Activated naive CD4-positive, alpha-beta T cell treated with anti-CD3 and anti-CD28 coated beads for 36 hours (primary cell): ENCODE results near the gene EML2. TPM values are rescaled to one million over a fixed set of nuclear protein-coding genes. Genes with fewer than 3 reads are reported as not detected.
A peak's percentile ranks its signal among the peaks of the same experiment; 100 is the strongest.

Experiments used
- CTCF ChIA-PET: fragments of 350-600 bp; sonication (Branson Sonifier 250); formaldehyde crosslinking; loops from one replicate; lab custom pipeline; 2021; ENCODE audit warnings: antibody characterized with exemption; lab: Charles Lee
- DNase-seq: peaks from one replicate; pipeline ENCODE4 v3.0.0-alpha.2; 2020
- H3K27ac Mint-ChIP-seq: one replicate; pipeline ENCODE4 v1.8.0; 2021; ENCODE audit warnings: mild to moderate bottlenecking, mixed read lengths
- H3K27me3 Mint-ChIP-seq: one replicate; pipeline ENCODE4 v1.8.0; 2021; ENCODE audit warnings: low read depth, mixed read lengths
- H3K36me3 Mint-ChIP-seq: one replicate; pipeline ENCODE4 v1.8.0; 2021; ENCODE audit warnings: low read depth, mixed read lengths
- H3K4me1 Mint-ChIP-seq: one replicate; pipeline ENCODE4 v1.8.0; 2021; ENCODE audit warnings: low read depth, mixed read lengths
- H3K4me3 Mint-ChIP-seq: one replicate; pipeline ENCODE4 v1.8.0; 2021; ENCODE audit warnings: mild to moderate bottlenecking, moderate library complexity, mixed read lengths
- H3K9me3 Mint-ChIP-seq: one replicate; pipeline ENCODE4 v1.8.0; 2021; ENCODE audit warnings: mixed read lengths
- intact Hi-C: fragments of 100-400 bp; cut with micrococcal nuclease; formaldehyde crosslinking; loops from one replicate; pipeline ENCODE4 v1.15.1; 2023
- total RNA-seq, 2 experiments: library from RNA; stranded (reverse); gene quantifications; one replicate each; pipeline ENCODE4 v1.2.3, GENCODE V29; 2021

The EML2 gene
- total RNA-seq, 2 experiments from 2014 or later: 145 to 159 TPM

DNA sequence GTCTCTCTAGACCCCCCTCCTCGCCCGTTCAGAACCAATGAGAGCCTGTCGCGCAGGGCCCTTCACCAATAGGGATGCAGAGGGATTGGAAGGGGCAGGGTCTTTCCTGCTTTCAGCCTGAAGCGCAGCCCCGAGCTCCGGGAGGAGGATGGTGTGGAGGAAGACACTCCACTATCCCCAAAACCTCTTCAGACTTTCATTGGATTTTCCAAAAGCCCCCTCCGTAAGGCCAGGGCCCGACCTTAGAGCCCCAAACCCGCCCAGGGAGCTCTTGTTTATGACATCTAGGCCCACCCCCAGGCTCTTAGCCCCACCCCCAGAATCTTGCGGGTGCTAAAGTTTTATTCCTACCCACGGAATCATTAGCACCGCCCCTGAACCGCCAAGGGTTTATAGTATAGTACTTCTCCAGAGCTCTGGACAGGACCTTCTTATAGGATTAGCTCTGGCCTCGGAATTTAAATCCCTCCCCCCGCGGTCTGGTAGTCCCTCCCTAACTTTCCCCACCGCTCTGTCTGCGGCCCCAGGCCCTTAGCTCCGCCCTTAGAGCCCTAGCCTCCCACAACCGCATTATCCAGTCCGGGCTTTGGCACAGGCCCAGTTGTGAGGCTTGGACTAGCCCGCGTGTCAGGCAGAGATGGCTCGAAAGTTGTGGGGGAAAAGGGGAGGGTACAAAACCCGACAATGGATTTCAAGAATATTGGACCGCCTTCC lies 6.6 kb upstream of the EML2 start:
- Mint-ChIP-seq H3K36me3 (peaks cover 5% of the 10 kb centered on the region), H3K27ac (peak overlapping the region; percentile 63), H3K4me3 (peak overlapping the region; percentile 78), H3K4me1 (peaks cover 31% of the 10 kb centered on the region), H3K27me3 (peaks cover 3% of the 10 kb centered on the region), H3K9me3 (no peaks in the 10 kb centered on the region)
- DNase-seq: peak; percentile 88
- CTCF ChIA-PET: interaction anchor here (1.0 to 2.9 kb wide), 3 partner anchors 87 to 151 kb away, joined by 3 to 8 read pairs (median 5); partner anchors contain the start of gene SIX5
- intact Hi-C loops: loop anchor here (10.0 kb wide), 1 partner anchor 201 kb away; no protein-coding TSS in a partner anchor

DNA sequence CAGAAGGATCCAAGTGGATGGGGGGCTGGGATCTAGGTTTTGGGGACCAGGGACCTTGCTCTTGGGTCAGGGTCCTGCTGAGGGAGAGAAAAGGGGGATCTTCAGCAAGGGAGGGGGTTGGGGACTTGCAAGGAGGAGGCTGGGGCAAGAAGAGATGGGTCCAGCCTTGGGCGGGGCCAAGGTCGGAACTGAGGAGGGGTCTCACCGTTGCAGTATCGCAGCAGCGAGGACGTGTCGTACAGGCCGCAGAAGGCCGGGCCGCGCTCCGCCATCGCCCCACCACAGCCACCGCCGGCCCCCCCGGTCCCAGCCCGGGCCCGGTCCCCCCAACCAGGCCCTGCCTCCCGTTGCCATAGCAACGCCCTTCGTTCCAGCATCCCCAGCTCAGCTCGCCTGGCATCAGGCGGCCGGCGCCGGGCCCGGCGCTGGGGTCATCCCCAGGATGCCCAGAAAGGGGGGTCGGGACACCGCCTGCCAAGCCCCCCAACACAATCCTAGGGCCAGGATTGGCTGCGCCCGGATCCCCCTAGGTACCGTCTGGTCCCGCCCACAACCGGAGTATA lies 6.0 kb upstream of the EML2 start:
- CTCF ChIA-PET: interaction anchor here (1.0 to 2.9 kb wide), 2 partner anchors 87 to 150 kb away, joined by 3 to 8 read pairs; no protein-coding TSS in a partner anchor
- peak overlapping the region; percentile 78 for H3K4me3 Mint-ChIP-seq
- no peaks in the 10 kb centered on the region for H3K9me3 Mint-ChIP-seq
- DNase-seq: peak; percentile 37
- H3K36me3 Mint-ChIP-seq: peaks cover 7% of the 10 kb centered on the region
- H3K27ac Mint-ChIP-seq: no peak overlapping the region
- H3K4me1 Mint-ChIP-seq: peaks cover 34% of the 10 kb centered on the region
- peaks cover 3% of the 10 kb centered on the region for H3K27me3 Mint-ChIP-seq
- intact Hi-C loops: loop anchor here (10.0 kb wide), 1 partner anchor 200 kb away; no protein-coding TSS in a partner anchor

DNA sequence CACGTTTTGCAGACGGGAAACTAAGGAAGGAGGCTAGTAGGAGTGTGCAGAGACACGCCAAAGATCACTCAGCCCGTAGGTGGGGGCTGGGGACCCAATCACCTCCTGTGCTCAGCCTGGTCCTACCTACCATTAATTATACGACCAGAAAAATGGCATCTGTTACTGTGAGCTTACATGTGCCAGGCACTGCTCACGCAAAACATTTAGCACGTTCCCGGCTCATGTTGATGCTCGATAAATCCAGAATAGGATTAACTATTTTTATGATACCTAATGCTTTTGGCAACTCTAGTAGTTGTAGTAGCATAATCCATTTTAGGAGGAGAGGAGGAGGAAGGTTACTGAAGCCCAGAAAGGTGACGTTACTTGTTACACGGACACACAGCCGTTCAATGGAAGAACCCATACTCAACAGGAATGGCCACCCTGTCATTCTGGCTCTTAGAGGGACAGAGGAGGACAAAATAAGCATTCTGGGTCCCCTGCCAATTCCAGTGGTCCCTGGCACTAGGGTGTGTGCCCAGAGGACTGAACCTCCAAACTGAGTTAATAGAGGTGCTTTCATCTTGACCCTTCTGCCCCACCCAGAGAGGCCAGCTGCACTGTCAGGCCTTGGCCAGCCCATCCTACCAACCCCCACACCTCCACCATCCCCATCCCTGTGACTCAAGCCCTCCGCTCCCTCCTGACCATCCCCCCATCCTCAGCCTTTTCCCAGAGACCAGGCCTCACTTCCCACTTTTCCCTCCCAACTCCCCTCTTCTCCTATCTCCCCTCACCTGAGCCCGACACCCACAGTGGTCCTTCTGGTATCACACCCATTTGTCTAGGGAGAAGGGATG lies 5.0 kb upstream of the EML2 start:
- Mint-ChIP-seq H3K27ac (peak overlapping the region; percentile 99), H3K4me3 (peak overlapping the region; percentile 65), H3K27me3 (peaks cover 3% of the 10 kb centered on the region), H3K9me3 (no peaks in the 10 kb centered on the region), H3K36me3 (peaks cover 10% of the 10 kb centered on the region), H3K4me1 (peaks cover 37% of the 10 kb centered on the region)
- intact Hi-C loops: loop anchor here (1.0 to 10.0 kb wide), 7 partner anchors 30 to 199 kb away; partner anchors contain the start of genes RTN2 and VASP
- CTCF ChIA-PET: interaction anchor here (0.6 to 2.9 kb wide), 9 partner anchors 10 to 205 kb away, joined by 3 to 10 read pairs (median 5); no protein-coding TSS in a partner anchor
- DNase-seq: no peak

DNA sequence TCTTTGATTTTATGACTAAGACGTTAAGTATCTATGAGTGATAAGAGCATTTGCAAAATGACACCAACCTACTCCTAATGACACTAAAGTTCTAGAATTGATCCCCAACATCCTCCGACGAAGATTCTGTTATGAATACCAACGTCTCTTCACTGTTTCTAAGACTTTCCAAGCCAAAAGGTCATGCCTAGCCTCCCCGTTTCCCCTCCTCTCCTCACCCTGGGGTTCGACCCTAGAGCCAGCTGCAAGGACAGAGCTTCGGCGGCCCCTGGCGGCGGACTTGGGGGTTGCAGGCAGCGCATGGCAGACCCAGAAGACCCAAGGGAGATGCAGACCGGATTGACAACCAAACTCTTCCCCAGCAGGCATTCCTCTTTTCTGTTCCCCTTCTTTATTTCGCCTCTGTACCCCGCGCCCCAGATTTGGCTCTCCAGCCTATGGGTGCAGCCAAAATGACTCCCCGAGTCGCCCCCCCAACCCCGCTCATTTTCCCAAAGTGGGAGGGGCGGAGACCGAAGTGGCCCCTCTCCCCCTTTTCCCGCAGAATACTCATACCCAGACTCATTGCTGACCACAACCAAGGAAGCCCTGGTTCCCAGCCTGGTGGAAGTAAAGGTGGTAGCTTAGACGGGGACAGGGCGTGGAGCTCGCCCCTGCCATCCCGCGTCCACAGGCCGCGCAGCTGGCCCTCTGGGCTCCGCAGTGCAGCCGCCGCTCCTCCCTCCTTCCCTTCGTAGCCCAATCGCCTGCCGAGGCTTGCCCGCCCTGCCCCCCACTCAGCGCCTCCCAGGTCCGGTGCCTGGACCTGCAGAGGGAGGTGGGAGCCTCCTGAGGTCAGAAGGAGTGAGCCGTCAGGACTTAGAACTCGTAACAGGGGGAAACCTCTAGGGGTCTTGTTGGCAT lies 4.1 kb upstream of the EML2 start:
- peaks cover 3% of the 10 kb centered on the region for H3K27me3 Mint-ChIP-seq
- H3K36me3 Mint-ChIP-seq: peaks cover 16% of the 10 kb centered on the region
- H3K9me3 Mint-ChIP-seq: no peaks in the 10 kb centered on the region
- H3K4me3 Mint-ChIP-seq: peak overlapping the region; percentile 65
- peak overlapping the region; percentile 99 for H3K27ac Mint-ChIP-seq
- H3K4me1 Mint-ChIP-seq: peaks cover 46% of the 10 kb centered on the region
- CTCF ChIA-PET: interaction anchor here (0.5 to 2.9 kb wide), 18 partner anchors 9 to 726 kb away, joined by 3 to 38 read pairs (median 4); no protein-coding TSS in a partner anchor
- peak; percentile 98 for DNase-seq
- intact Hi-C loops: loop anchor here (1.0 to 10.0 kb wide), 7 partner anchors 29 to 198 kb away; partner anchors contain the start of genes RTN2 and VASP

DNA sequence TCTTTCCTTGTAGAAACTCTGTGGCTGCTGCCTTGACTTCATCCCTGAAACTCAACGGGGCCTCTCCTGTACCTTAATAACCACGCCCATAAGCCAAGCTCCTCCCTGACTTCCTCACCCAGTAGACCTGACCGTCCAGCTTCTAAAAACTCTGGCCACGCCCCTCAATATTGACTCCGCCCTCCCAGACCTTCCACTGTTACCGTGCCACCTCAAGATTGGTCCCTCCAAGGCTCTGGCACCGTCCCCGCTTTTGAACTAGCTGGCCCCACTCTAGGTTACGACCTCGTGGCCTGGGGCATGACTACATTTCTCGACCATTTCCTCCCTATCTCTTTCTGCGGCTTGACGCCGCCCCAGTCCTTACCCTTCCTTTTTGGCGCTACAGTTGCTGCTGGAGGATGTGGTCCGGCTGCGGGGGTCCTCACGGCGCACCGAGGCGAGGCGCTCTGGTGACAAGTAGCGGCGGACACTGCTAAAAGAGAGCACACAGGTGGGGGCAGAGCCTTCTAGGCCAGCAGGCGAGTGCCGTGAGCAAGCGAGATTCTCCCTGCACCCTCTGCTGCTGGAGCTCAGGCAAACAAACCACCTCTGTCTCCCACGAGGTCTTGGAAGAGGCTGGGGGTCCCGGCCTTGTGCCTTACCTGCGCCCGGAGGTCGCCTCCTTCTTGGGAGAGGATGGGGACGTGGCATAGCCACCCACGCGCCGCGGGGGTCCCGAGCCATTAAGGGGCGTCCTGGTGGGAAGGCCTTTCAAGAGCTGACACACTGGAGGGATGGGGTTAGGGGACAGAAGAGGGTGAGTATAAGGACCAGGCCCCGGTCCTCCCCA lies 2.3 kb upstream of the EML2 start:
- Mint-ChIP-seq H3K4me3 (peak overlapping the region; percentile 99), H3K9me3 (no peaks in the 10 kb centered on the region), H3K27ac (peak overlapping the region; percentile 99), H3K36me3 (peaks cover 23% of the 10 kb centered on the region), H3K27me3 (peaks cover 3% of the 10 kb centered on the region), H3K4me1 (peaks cover 46% of the 10 kb centered on the region)
- CTCF ChIA-PET: interaction anchor here (0.5 to 2.5 kb wide), 23 partner anchors 10 to 222 kb away, joined by 3 to 38 read pairs (median 6); partner anchors contain the start of genes QPCTL, SNRPD2 and SYMPK
- intact Hi-C loops: loop anchor here (1.0 to 10.0 kb wide), 8 partner anchors 11 to 197 kb away; partner anchors contain the start of genes OPA3, QPCTL and RTN2
- peak; percentile 96 for DNase-seq

DNA sequence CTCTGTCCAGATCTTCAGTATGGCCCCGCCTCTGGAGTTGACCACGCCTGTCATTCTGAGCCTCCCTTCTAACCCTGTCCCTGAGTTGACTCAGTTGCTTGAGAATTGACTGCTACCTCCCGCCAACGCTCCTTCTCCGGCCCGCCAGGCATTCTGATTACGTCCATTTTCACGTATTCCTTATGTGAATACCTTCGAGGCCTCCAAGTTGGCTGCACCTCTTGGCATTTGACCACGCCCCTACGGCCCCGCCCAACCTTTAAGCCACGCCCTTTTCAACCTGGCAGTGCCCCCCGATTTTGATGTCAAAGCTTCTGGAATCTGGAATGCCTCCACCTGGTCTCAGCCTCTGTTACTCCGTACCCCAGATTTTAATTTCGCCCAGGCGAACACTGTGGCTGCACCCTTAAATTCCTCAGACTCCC lies 1.7 kb upstream of the EML2 start:
- Mint-ChIP-seq H3K9me3 (no peaks in the 10 kb centered on the region), H3K27ac (peak overlapping the region; percentile 99)
- intact Hi-C loops: loop anchor here (10.0 kb wide), 1 partner anchor 196 kb away; no protein-coding TSS in a partner anchor

DNA sequence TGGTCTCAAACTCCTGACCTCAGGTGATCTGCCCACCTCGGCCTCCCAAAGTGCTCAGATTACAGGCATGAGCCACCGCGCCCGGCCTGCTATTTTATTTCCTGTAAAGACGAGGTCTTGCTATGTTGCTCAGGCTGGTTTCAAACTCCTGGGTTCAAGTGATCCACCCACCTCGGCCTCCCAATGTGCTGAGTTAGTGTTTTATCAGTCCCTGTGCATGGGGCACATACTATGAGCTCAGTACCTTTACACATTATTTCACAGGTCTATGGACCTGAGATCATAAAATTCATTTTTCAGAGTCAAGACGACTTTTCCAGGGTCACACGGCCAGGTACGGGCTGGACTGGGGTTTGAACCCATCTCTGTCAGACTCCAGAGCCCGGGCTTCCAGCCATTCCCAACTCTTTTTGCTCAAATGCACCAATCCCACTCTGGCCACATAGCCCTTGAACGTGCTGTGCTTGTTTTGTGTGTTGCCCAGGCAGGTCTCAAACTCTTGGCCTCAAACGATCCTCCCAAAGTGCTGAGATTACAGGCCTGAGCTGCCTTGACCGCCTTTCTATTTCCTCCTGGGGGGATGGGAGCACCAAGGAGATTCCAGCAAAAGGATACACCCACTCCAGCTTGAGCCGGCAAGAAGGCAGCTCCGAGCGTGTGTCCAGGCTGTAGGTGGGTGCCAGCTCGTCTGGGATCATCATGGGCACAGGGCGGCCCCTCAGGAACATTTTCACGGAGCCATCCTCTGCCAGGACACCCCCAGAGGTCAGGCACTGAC lies 1.1 kb downstream of the EML2 start:
- intact Hi-C loops: no loop called here
- peak overlapping the region; percentile 92 for H3K4me3 Mint-ChIP-seq
- no peaks in the 10 kb centered on the region for H3K9me3 Mint-ChIP-seq
- CTCF ChIA-PET: interaction anchor here (0.9 to 1.0 kb wide), 2 partner anchors 15 to 80 kb away, joined by 3 to 4 read pairs; no protein-coding TSS in a partner anchor
- H3K27me3 Mint-ChIP-seq: no peaks in the 10 kb centered on the region
- no peak overlapping the region for H3K27ac Mint-ChIP-seq
- H3K36me3 Mint-ChIP-seq: peaks cover 33% of the 10 kb centered on the region
- no peak for DNase-seq
- H3K4me1 Mint-ChIP-seq: peaks cover 28% of the 10 kb centered on the region

More for the DNA sequence above, 1.7 kb upstream of the EML2 start:
- Mint-ChIP-seq H3K4me3 (peak overlapping the region; percentile 99), H3K36me3 (peaks cover 28% of the 10 kb centered on the region), H3K4me1 (peaks cover 42% of the 10 kb centered on the region), H3K27me3 (peaks cover 3% of the 10 kb centered on the region)
- CTCF ChIA-PET: interaction anchor here (1.0 to 2.5 kb wide), 9 partner anchors 9 to 125 kb away, joined by 3 to 38 read pairs (median 7); partner anchors contain the start of genes QPCTL and SNRPD2
- peak; percentile 72 for DNase-seq

DNA sequence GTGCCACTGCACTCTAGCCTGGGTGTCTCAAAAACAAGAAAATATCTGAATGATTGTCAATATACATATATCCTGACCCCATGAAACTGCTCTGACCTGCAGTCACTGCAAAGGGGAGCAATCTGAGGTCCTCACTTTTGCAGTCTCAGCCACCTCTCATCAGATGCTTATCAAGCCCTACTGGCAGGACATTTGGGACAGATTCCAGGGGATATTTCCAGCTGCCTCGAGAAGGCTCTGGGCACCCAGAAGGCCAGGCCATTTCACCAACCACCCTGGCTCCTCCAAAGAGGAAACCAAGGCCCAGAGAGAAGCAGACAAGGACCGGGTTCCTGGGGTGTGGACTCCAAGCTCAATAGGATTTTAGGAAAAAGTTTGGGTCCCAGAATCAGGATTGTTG lies 2.3 kb downstream of the EML2 start:
- no peak for DNase-seq
- peak overlapping the region; percentile 34 for H3K4me3 Mint-ChIP-seq
- CTCF ChIA-PET: interaction anchor here (0.6 to 0.7 kb wide), 3 partner anchors 31 to 514 kb away, joined by 3 to 4 read pairs (median 3); no protein-coding TSS in a partner anchor
- intact Hi-C loops: no loop called here
- H3K4me1 Mint-ChIP-seq: peaks cover 31% of the 10 kb centered on the region
- H3K9me3 Mint-ChIP-seq: no peaks in the 10 kb centered on the region
- peaks cover 40% of the 10 kb centered on the region for H3K36me3 Mint-ChIP-seq
- H3K27ac Mint-ChIP-seq: no peak overlapping the region
- H3K27me3 Mint-ChIP-seq: no peaks in the 10 kb centered on the region

DNA sequence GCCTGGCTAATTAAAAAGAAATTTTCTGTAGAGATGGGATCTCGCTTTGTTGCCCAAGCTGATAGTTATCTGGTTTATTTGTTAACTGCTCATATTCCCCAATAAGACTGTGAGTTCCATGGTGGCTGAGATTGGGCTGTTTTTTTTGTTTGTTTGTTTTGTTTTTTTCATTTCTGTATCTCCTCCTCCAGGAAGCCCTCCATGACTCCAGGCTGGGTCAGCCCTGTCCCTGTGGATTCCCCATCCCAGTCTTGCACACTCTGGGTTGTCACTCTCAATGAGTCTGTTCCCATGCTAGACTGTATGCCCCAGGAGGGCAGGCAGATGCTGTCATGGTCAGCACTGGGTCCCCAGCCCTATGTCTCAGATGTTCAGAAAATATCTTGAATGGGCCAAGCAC lies 2.9 kb downstream of the EML2 start:
- H3K4me3 Mint-ChIP-seq: no peak overlapping the region
- peaks cover 30% of the 10 kb centered on the region for H3K4me1 Mint-ChIP-seq
- no peak for DNase-seq
- H3K27ac Mint-ChIP-seq: no peak overlapping the region
- H3K27me3 Mint-ChIP-seq: no peaks in the 10 kb centered on the region
- H3K9me3 Mint-ChIP-seq: no peaks in the 10 kb centered on the region
- CTCF ChIA-PET: interaction anchor here (0.6 kb wide), 1 partner anchor 45 kb away, joined by 3 read pairs; no protein-coding TSS in a partner anchor
- intact Hi-C loops: no loop called here
- peaks cover 40% of the 10 kb centered on the region for H3K36me3 Mint-ChIP-seq
